ENCODE results near the gene ASCL5.

ASCL5 gene

DNA sequence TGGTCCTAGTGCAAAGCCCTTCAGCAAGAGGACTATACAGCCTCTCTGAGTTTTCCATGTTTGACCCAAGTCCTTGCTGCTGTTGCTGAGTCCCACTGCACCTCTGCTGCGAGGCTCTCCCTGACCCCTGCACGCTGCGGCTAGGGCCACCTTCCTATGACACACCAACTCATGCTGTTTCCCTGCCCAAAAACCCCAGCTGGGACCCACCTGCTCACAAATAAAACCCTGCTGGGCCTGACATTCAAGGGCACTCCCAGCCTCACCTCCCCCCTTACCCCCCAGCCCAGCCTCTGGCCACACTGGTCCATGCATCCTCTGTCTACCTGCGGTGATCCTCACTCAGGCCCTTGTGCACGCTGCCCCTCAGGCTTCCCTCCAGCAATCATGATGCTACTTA lies 12.3 kb upstream of the ASCL5 start:
- TF ChIP-seq, protein P1, sequence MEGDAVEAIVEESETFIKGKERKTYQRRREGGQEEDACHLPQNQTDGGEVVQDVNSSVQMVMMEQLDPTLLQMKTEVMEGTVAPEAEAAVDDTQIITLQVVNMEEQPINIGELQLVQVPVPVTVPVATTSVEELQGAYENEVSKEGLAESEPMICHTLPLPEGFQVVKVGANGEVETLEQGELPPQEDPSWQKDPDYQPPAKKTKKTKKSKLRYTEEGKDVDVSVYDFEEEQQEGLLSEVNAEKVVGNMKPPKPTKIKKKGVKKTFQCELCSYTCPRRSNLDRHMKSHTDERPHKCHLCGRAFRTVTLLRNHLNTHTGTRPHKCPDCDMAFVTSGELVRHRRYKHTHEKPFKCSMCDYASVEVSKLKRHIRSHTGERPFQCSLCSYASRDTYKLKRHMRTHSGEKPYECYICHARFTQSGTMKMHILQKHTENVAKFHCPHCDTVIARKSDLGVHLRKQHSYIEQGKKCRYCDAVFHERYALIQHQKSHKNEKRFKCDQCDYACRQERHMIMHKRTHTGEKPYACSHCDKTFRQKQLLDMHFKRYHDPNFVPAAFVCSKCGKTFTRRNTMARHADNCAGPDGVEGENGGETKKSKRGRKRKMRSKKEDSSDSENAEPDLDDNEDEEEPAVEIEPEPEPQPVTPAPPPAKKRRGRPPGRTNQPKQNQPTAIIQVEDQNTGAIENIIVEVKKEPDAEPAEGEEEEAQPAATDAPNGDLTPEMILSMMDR (conservative IDR thresholded peaks at IDR 0.05): no peak
- H3K27ac ChIP-seq: no peak overlapping the region

DNA sequence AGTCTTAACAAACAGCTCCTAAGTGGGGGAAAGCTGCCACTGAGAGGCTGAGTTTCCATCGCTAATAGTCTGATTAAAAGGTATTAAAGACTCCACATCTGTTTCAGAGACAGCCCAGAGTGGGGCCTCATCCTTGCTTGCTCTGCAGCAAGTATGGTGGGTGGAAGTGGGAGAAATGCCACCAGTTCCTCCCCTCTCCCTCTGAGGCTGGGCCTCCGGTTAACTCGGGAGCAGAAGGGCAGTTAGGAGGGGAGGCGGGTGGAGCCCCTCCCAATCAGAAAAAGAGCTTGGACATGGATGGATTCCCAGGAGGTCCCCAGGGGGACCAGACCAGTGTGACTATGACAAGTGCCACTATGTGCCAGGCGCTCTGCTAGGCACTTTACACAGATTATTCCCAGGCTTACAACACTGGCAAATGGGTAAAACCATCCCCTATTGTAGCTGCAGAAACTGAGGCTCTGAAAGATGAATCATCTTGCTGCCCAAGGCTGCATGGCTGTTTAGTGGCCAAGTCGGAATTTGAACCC lies 11.4 kb upstream of the ASCL5 start:
- TF ChIP-seq, protein P1 (conservative IDR thresholded peaks at IDR 0.05): no peak
- no peak overlapping the region for H3K27ac ChIP-seq

DNA sequence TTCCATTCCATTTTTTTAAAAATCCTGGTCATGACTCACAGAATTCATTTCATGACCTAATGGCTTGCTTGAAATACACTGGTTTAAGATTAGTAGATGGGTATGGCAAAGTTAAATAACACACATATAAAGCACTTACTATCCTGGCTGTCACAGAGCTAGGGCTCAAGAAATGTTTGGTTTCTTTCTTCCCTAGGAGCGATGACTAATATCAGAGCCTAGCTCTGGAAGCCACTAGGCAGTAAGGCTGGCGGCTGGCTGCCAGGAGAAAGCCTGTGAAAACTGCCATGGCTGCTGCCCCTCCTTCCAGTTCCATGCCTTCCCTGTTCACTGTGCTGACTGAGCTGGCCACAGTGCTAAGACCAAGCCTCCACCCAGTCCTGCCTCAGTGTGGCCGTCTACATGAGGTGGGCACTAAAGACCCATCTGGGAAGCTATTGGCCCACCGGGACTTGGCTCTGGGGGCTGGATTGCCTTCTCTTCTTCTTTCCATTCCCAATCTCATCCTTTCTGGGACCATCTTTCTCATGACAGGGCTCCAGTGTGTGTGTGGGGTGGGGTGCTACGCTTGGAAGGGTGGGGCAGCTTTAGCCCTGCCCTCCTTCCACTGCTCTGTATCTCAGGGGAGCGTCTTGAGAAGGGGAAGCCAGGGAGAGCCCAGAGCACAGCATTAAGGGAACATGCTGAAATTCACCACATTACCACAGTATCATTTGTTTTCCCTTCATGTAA lies 10.8 kb upstream of the ASCL5 start:
- TF ChIP-seq, protein P1 (conservative IDR thresholded peaks at IDR 0.05): no peak
- H3K27ac ChIP-seq: no peak overlapping the region

DNA sequence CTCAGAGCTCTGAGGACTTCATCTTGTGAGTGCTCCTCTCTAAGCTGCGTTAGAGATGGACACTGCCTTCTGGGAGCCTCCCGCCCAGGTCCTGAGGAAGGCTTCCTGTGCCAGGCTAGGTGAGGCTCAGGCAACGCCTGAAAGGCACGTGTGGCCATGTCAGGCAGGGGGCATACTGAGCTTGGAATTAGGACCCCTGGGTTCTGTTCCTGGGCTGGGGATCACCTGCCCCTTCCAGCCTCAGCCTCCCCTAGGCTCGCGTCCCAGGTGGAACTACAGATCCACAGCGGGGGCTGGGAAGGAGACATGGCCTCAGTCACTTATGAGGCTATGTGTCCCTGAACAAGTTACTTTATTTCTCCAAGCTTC lies 10.0 kb upstream of the ASCL5 start:
- TF ChIP-seq, protein P1 (conservative IDR thresholded peaks at IDR 0.05): no peak
- no peak overlapping the region for H3K27ac ChIP-seq

DNA sequence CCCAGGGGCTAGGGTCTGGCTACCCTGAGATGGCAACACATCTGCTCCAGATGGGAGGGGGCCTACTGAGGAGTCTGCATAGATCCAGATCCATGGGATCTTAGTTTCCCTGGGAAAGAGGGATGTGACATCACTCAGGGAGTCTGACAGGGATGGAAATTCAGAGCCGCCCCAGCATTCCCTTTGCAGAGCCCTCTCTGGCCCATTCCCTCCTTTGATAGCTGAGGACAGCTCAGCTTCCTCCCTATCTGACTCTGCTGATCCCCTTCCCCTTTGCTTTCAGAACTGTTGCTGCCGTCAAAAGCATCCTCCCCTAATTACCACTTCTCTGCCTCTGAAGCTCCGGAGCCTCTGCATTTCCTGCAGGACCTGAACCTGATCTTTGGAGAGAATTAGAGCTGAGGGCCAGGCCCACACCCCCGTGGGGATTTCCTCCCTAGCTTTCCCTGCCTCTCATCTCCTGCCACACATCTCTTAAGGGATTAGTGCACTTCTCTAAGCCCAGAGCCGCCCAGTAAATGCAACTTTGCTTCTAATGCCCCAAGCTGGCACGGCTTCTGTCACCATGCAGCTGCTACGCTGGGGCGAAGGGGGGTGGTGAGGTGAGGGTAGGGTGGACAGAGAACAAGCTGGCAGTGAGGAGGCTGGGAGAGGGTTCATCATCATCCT lies 9.5 kb upstream of the ASCL5 start:
- H3K27ac ChIP-seq: no peak overlapping the region
- TF ChIP-seq, protein P1 (conservative IDR thresholded peaks at IDR 0.05): no peak

DNA sequence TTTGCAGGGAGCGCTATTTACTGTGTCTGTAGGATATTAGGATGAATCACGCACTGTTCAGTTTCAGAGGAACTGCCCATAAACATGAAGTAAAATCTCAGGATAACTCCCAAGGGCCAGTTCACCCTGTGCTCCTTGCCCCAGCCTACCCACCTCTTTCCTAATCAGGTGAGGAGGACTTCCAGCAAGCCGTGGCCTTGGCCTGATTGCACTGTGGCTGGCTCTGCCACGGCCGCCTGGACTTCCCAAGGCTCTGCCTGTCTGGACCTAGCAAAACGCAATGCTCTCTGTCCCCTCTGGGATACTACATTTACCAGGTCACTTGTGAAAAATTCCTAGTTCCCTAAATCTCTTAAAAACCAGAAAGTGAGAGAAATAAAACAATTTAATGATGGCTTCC lies 7.4 kb upstream of the ASCL5 start:
- H3K27ac ChIP-seq: no peak overlapping the region
- TF ChIP-seq, protein P1 (conservative IDR thresholded peaks at IDR 0.05): no peak

DNA sequence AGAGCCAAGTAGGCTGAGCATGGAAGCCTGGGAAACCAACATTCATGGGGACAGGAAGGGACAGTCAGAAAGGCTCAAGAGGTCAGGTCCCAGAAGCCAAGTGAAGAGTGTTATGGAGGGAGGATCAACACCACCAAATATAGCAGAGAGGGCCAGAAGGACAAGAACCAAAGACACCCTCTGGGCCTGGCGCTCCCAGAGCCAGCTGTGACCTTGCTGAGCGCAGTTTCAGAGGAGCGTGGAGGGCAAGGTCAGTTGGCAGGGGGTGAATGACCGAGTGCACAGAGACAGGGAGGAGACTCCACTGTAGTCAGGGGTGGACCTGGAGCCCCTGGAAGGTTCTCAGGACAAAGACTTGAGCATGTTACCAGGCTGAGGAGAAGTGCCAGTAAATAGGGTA lies 4.4 kb upstream of the ASCL5 start:
- no peak overlapping the region for H3K27ac ChIP-seq
- TF ChIP-seq, protein P1 (conservative IDR thresholded peaks at IDR 0.05): no peak

Data from VCaP (cell line).